GM12892 (cell line): Measurements from ENCODE around the gene FBXO44.

Experiments used
- POLR2A ChIP-seq: IDR thresholded peaks from 2 replicates; pipeline ENCODE4 v1.6.1; 2011; ENCODE audit warnings: low read depth, low read length, control low read depth
- POLR2AphosphoS5 ChIP-seq: IDR thresholded peaks from 2 replicates; pipeline ENCODE4 v1.6.1; 2011; ENCODE audit warnings: low read depth, low read length, control low read depth
- TAF1 ChIP-seq: IDR thresholded peaks from 2 replicates; pipeline ENCODE4 v1.6.1; 2011; ENCODE audit warnings: low read depth, mild to moderate bottlenecking, control low read depth, low read length, borderline replicate concordance

- TF ChIP-seq POLR2A (no peak), TAF1 (no peak), POLR2AphosphoS5 (no peak)
These were observed 27.7 kb downstream of the FBXO44 start for GRCh38 chr1:11682287-11682771.
